VCaP (cell line): ENCODE data around the gene SHKBP1.

Experiments
- H3K27ac ChIP-seq: fragments of 450-650 bp; 2 replicates; pipeline ENCODE4 v1.5.1; 2017
- CTCF ChIP-seq: fragments of 450-650 bp; conservative IDR thresholded peaks from 2 replicates; pipeline ENCODE4 v1.5.1; 2017; ENCODE audit warnings: mild to moderate bottlenecking, moderate library complexity

Gene SHKBP1

GRCh38 chr19:40596608-40597328 lies 20.1 kb downstream of the SHKBP1 start:
- H3K27ac ChIP-seq: no peak overlapping the region
- TF ChIP-seq CTCF: no peak

GRCh38 chr19:40597329-40597838 lies 20.7 kb downstream of the SHKBP1 start:
- H3K27ac ChIP-seq: no peak overlapping the region
- TF ChIP-seq CTCF: no peak

GRCh38 chr19:40598121-40598917 lies 21.6 kb downstream of the SHKBP1 start:
- no peak overlapping the region for H3K27ac ChIP-seq
- peak; percentile 99 for TF ChIP-seq CTCF

- H3K27ac ChIP-seq: no peak overlapping the region
- TF ChIP-seq CTCF: no peak; the same call in none of the 2 replicates
Observed at GRCh38 chr19:40598918-40599307, 22.2 kb downstream of the SHKBP1 start.

GRCh38 chr19:40599331-40599901 lies 22.7 kb downstream of the SHKBP1 start:
- no peak for TF ChIP-seq CTCF
- H3K27ac ChIP-seq: no peak overlapping the region

- H3K27ac ChIP-seq: no peak overlapping the region
- no peak for TF ChIP-seq CTCF
Observed at GRCh38 chr19:40599902-40600569, 23.4 kb downstream of the SHKBP1 start.
